GM12878 (cell line): ENCODE data around the gene INHBA. TPM values are rescaled to one million over a fixed set of nuclear protein-coding genes. Genes with fewer than 3 reads are reported as not detected.

ENCODE experiments used
- ATAC-seq: fragments of 200-7000 bp; cut with Tn5 transposase; 3 replicates; pipeline ENCODE4 v1.9.1; 2020; ENCODE audit warnings: mild to moderate bottlenecking, moderate library complexity
- BruUV-seq: library from RNA; stranded (reverse); fragments of 400-500 nt; replicated peaks from 2 replicates; lab custom pipeline; 2021; lab: Mats Ljungman, UMichigan
- CTCF ChIA-PET: fragments of 300-600 bp; sonication (Branson Sonifier 250); formaldehyde crosslinking; extraction: SDS; loops from one replicate; lab custom pipeline; 2021; ENCODE audit warnings: inconsistent platforms; lab: Yijun Ruan, JAX
- POLR2A ChIA-PET: fragments of 350-600 bp; formaldehyde crosslinking; extraction: SDS; loops from one replicate; lab custom pipeline; 2021; ENCODE audit warnings: inconsistent platforms; lab: Charles Lee
- RAD21 ChIA-PET: fragments of 300-600 bp; sonication (Branson Sonifier 250); formaldehyde crosslinking; loops from one replicate; lab custom pipeline; 2023; ENCODE audit warnings: antibody characterized with exemption; ENCODE audit not compliant: unreplicated experiment; lab: Charles Lee
- SMC1A ChIA-PET: fragments of 300-600 bp; sonication (Branson Sonifier 250); formaldehyde crosslinking; loops from one replicate; lab custom pipeline; 2023; ENCODE audit not compliant: unreplicated experiment, uncharacterized antibody; lab: Charles Lee
- DNase-seq: peaks from one replicate; pipeline ENCODE4 v3.0.0-alpha.2; 2011; ENCODE audit warnings: low read depth, low spot score
- FAIRE-seq: peaks from 3 replicates; lab custom pipeline; 2011; peaks lifted over from hg19 to GRCh38; lab: Jason Lieb, UNC
- H2AFZ ChIP-seq: 2 replicates; pipeline ENCODE4 v1.6.0; 2011; ENCODE audit warnings: low read depth, low read length, control low read depth; ENCODE audit not compliant: control insufficient read depth
- H3K27ac ChIP-seq: 2 replicates; pipeline ENCODE4 v1.5.1; 2011; ENCODE audit warnings: control low read depth; ENCODE audit not compliant: control insufficient read depth, insufficient read depth
- H3K27me3 ChIP-seq, 2 experiments: replicated peaks in 1 of 2; 2 replicates each; pipeline versions ENCODE4 v1.6.0 to v1.6.1; 2011; ENCODE audit warnings: low read length in 1 of 2; ENCODE audit not compliant: control insufficient read depth in 2 of 2, insufficient read depth in 2 of 2
- H3K36me3 ChIP-seq, 2 experiments: 2 replicates each; pipeline ENCODE4 v1.5.1; 2011; ENCODE audit warnings: low read length in 1 of 2; ENCODE audit not compliant: control insufficient read depth in 2 of 2, insufficient read depth in 2 of 2
- H3K4me1 ChIP-seq: 2 replicates; pipeline ENCODE4 v1.6.1; 2011; ENCODE audit warnings: mild to moderate bottlenecking, low read length, moderate library complexity, mixed read lengths; ENCODE audit not compliant: control insufficient read depth, insufficient read depth
- H3K4me2 ChIP-seq: 2 replicates; pipeline ENCODE4 v1.6.0; 2011; ENCODE audit warnings: control low read depth; ENCODE audit not compliant: control insufficient read depth, insufficient read depth
- H3K4me3 ChIP-seq: fragments of 200-600 bp; sonication (generic); 2 replicates; pipeline ENCODE4 v1.5.1; 2016
- H3K79me2 ChIP-seq: 2 replicates; pipeline ENCODE4 v1.6.0; 2011; ENCODE audit warnings: low read length; ENCODE audit not compliant: control insufficient read depth, insufficient read depth
- H3K9ac ChIP-seq: 2 replicates; pipeline ENCODE4 v1.8.0; 2011; ENCODE audit warnings: low read length, control low read depth, mixed read lengths; ENCODE audit not compliant: control insufficient read depth, insufficient read depth
- H3K9me3 ChIP-seq: replicated peaks from 3 replicates; pipeline ENCODE4 v1.5.1; 2011; ENCODE audit warnings: mild to moderate bottlenecking, low read length; ENCODE audit not compliant: control insufficient read depth, insufficient read depth
- H4K20me1 ChIP-seq: 2 replicates; pipeline ENCODE4 v1.6.0; 2011; ENCODE audit not compliant: control insufficient read depth, insufficient read depth
- ATF3 ChIP-seq: IDR thresholded peaks from 2 replicates; pipeline ENCODE4 v1.6.1; 2011; ENCODE audit warnings: low read depth, mild to moderate bottlenecking, low read length, moderate library complexity, borderline replicate concordance; ENCODE audit errors: extremely low read depth
- BMI1 ChIP-seq: fragments of 450-650 bp; IDR thresholded peaks from 2 replicates; pipeline ENCODE4 v1.6.1; 2016; ENCODE audit warnings: mild to moderate bottlenecking, moderate library complexity, borderline replicate concordance
- FOS ChIP-seq: IDR thresholded peaks from 3 replicates; pipeline ENCODE4 v1.6.1; 2011; ENCODE audit warnings: borderline replicate concordance; ENCODE audit not compliant: insufficient read length; ENCODE audit errors: extremely low read depth
- GABPA ChIP-seq: IDR thresholded peaks from 2 replicates; pipeline ENCODE4 v1.6.1; 2014; ENCODE audit warnings: antibody characterized with exemption, low read depth, mild to moderate bottlenecking, inconsistent platforms
- IKZF1 ChIP-seq: fragments of 450-650 bp; conservative IDR thresholded peaks from 2 replicates; pipeline ENCODE4 v1.6.1; 2017; ENCODE audit warnings: antibody characterized with exemption, mild to moderate bottlenecking
- IRF3 ChIP-seq: fragments of 450-650 bp; IDR thresholded peaks from 2 replicates; pipeline ENCODE4 v1.6.1; 2014; ENCODE audit warnings: mild to moderate bottlenecking
- KLF5 ChIP-seq: fragments of 450-650 bp; IDR thresholded peaks from 2 replicates; pipeline ENCODE4 v1.6.1; 2014; ENCODE audit warnings: mild to moderate bottlenecking; ENCODE audit not compliant: partially characterized antibody
- NR2C1 ChIP-seq: fragments of 450-650 bp; IDR thresholded peaks from 2 replicates; pipeline ENCODE4 v1.6.1; 2017; ENCODE audit warnings: antibody characterized with exemption, mild to moderate bottlenecking, moderate library complexity
- RFX5 ChIP-seq: IDR thresholded peaks from 2 replicates; pipeline ENCODE4 v1.6.1; 2011; ENCODE audit warnings: low read depth, low read length, improper control_type of control experiment
- SMAD1 ChIP-seq: fragments of 450-650 bp; IDR thresholded peaks from 2 replicates; pipeline ENCODE4 v1.6.1; 2018; ENCODE audit warnings: mild to moderate bottlenecking, low read depth; ENCODE audit not compliant: partially characterized antibody
- SMARCA5 ChIP-seq: fragments of 450-650 bp; IDR thresholded peaks from 2 replicates; pipeline ENCODE4 v1.6.1; 2017; ENCODE audit warnings: mild to moderate bottlenecking
- WGBS: methylation state at CpG from one replicate; pipeline ENCODE4 v1.1.6; 2016; ENCODE audit warnings: low lambda C conversion rate; ENCODE audit not compliant: insufficient replicate concordance, insufficient coverage; ENCODE audit errors: missing lambda C conversion rate; 5-methylcytosine and 5-hydroxymethylcytosine counted together
- in situ Hi-C: fragments of 300-500 bp; cut with MboI; formaldehyde crosslinking; loops from 9 replicates; pipeline ENCODE4 v1.14.3; 2018; ENCODE audit warnings: mixed read lengths
- intact Hi-C: fragments of 100-400 bp; cut with micrococcal nuclease; formaldehyde crosslinking; loops from one replicate; pipeline ENCODE4 v1.14.2; 2022; ENCODE audit not compliant: unreplicated experiment
- polyA plus RNA-seq, 11 experiments: library from polyadenylated mRNA; depleted of rRNA in 4 of 11; unstranded in 6 of 11; stranded (reverse) in 5 of 11; fragments of >200 nt; fragmentation: Nextera tagmentation in 4 of 11; fragmentation: Illumina TruSeq in 1 of 11; extraction: Ambion mirVana in 4 of 11; extraction: Trizol in 1 of 11; gene quantifications; 1 replicate in 1 of 11; 2 replicates in 10 of 11; pipeline versions ENCODE4 v1.2.1 to v1.2.3, GENCODE V29; 2011 to 2016; ENCODE audit warnings: inconsistent platforms in 2 of 11, missing spikeins in 2 of 11, low read depth in 1 of 11
- total RNA-seq, 4 experiments: library from RNA; depleted of rRNA in 3 of 4; stranded (reverse); fragments of >200 nt in 3 of 4; fragmentation: Illumina TruSeq in 1 of 4; extraction: Trizol in 1 of 4; gene quantifications; 2 replicates each; pipeline versions ENCODE4 v1.2.1 to v1.2.3, GENCODE V29; 2013 to 2021
- TF ChIP-seq, protein P1 (sequence below): fragments of 450-650 bp; formaldehyde crosslinking; IDR thresholded peaks from 2 replicates; pipeline ENCODE4 v1.4.0; 2020; ENCODE audit warnings: mild to moderate bottlenecking, moderate library complexity
- TF ChIP-seq, protein P2 (sequence below): fragments of 450-650 bp; IDR thresholded peaks from 2 replicates; pipeline ENCODE4 v1.6.1; 2017; ENCODE audit warnings: borderline replicate concordance
- TF ChIP-seq, protein P3 (sequence below): fragments of 450-650 bp; IDR thresholded peaks from 2 replicates; pipeline ENCODE4 v1.6.1; 2017; ENCODE audit warnings: low read depth, mild to moderate bottlenecking, moderate library complexity

INHBA gene
- total and polyA plus RNA-seq, 10 of the 15 experiments (the other 5 are each of a cell fraction or from before 2014, with no cell fraction given), result 0.04 to 0.05 (median 0.05) TPM; not detected in 6

DNA sequence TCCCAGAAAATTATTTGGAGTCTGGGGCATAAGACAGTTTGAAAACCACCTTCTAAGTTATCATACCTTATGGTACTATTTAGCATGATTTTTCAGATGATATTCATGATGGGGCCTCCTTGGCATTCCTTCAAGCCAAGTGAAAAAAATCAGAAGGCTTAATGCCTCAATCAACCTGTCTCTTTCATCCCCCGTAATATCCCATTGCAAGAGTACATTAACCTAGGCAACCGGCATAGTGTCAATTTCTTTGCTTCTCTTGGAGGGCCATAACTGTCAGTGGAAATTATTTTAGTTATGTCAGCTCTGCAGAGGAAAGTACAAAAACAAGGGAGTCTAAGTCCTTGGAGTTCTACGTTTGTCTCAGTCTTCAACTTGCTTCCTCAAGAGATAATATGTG lies 43.4 kb downstream of the INHBA start (continued):
- TF ChIP-seq, protein P1, sequence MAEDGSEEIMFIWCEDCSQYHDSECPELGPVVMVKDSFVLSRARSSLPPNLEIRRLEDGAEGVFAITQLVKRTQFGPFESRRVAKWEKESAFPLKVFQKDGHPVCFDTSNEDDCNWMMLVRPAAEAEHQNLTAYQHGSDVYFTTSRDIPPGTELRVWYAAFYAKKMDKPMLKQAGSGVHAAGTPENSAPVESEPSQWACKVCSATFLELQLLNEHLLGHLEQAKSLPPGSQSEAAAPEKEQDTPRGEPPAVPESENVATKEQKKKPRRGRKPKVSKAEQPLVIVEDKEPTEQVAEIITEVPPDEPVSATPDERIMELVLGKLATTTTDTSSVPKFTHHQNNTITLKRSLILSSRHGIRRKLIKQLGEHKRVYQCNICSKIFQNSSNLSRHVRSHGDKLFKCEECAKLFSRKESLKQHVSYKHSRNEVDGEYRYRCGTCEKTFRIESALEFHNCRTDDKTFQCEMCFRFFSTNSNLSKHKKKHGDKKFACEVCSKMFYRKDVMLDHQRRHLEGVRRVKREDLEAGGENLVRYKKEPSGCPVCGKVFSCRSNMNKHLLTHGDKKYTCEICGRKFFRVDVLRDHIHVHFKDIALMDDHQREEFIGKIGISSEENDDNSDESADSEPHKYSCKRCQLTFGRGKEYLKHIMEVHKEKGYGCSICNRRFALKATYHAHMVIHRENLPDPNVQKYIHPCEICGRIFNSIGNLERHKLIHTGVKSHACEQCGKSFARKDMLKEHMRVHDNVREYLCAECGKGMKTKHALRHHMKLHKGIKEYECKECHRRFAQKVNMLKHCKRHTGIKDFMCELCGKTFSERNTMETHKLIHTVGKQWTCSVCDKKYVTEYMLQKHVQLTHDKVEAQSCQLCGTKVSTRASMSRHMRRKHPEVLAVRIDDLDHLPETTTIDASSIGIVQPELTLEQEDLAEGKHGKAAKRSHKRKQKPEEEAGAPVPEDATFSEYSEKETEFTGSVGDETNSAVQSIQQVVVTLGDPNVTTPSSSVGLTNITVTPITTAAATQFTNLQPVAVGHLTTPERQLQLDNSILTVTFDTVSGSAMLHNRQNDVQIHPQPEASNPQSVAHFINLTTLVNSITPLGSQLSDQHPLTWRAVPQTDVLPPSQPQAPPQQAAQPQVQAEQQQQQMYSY (CRISPR knock-in tag), result no peak
- TF ChIP-seq SMAD1, result no peak

GRCh38 chr7:41656366-41656765 lies 46.5 kb downstream of the INHBA start:
- SMC1A ChIA-PET, result interaction anchor here (1.4 kb wide), 1 partner anchor 12 kb away, joined by 4 read pairs; no protein-coding TSS in a partner anchor
- CTCF ChIA-PET, result no interaction called here
- in situ Hi-C loops (no loop called here), intact Hi-C loops (no loop called here)
- Histone ChIP-seq H3K4me3 (no peak overlapping the region), H3K4me2 (no peak overlapping the region), H3K79me2 (no peaks in the 10 kb centered on the region), H3K27ac (no peak overlapping the region), H3K9me3 (no peaks in the 10 kb centered on the region), H3K27me3 (no peaks in the 10 kb centered on the region), H3K9ac (no peak overlapping the region), H4K20me1 (no peaks in the 10 kb centered on the region), H2AFZ (no peak overlapping the region), H3K36me3 (no peaks in the 10 kb centered on the region), H3K4me1 (no peaks in the 10 kb centered on the region)
- RAD21 ChIA-PET, result no interaction called here
- no TSS peak for BruUV-seq
- FAIRE-seq (no peak), DNase-seq (no peak), ATAC-seq (no peak)
- 1% methylated on average over 4 of the region's 4 CpGs for WGBS
- POLR2A ChIA-PET, result no interaction called here
- TF ChIP-seq IKZF1 (no peak), GABPA (no peak), SMARCA5 (no peak), FOS (no peak), BMI1 (no peak), IRF3 (no peak), ATF3 (no peak), KLF5 (no peak), NR2C1 (no peak), RFX5 (no peak)
- TF ChIP-seq, protein P2, sequence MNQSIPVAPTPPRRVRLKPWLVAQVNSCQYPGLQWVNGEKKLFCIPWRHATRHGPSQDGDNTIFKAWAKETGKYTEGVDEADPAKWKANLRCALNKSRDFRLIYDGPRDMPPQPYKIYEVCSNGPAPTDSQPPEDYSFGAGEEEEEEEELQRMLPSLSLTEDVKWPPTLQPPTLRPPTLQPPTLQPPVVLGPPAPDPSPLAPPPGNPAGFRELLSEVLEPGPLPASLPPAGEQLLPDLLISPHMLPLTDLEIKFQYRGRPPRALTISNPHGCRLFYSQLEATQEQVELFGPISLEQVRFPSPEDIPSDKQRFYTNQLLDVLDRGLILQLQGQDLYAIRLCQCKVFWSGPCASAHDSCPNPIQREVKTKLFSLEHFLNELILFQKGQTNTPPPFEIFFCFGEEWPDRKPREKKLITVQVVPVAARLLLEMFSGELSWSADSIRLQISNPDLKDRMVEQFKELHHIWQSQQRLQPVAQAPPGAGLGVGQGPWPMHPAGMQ, result no peak
- TF ChIP-seq, protein P3, sequence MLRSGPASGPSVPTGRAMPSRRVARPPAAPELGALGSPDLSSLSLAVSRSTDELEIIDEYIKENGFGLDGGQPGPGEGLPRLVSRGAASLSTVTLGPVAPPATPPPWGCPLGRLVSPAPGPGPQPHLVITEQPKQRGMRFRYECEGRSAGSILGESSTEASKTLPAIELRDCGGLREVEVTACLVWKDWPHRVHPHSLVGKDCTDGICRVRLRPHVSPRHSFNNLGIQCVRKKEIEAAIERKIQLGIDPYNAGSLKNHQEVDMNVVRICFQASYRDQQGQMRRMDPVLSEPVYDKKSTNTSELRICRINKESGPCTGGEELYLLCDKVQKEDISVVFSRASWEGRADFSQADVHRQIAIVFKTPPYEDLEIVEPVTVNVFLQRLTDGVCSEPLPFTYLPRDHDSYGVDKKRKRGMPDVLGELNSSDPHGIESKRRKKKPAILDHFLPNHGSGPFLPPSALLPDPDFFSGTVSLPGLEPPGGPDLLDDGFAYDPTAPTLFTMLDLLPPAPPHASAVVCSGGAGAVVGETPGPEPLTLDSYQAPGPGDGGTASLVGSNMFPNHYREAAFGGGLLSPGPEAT, result no peak
